ENCODE measurements around the gene ITPR2. TPM values are rescaled to one million over a fixed set of nuclear protein-coding genes. Genes with fewer than 3 reads are reported as not detected.

ITPR2 gene
- total RNA-seq, 1 donor from 2014 or later: 74.5 TPM

DNA sequence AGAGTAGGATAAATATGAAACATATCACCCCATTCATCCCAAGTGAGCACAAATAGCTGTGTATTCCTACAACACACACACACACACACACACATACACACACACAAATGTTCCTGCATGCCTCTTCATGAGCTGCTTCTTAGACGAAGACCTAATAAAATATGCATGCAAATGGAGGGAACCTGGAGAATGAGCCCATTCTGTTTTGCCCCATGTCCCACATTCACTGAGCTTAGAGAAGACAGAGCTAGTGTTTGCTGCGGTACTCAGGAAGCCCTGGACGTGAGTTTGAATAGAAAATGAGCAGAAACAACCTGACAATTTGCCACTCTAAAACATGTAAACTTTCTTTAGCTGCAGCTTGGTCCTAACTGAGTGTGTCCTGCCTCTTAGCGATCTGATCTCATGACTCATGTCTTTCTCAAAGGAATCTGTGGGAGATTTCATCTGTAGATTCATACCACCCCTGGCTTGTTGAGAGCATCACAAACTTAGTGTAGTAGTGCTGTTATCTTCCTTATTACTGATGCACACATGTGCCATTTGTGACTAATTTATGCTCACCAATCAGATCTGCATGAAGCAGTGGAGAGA, 86.8 kb downstream of the ITPR2 start:
- Mint-ChIP-seq H3K9me3 (no peaks in the 10 kb centered on the region), H3K4me3 (no peak overlapping the region), H3K36me3 (ENCODE audit: low read depth) (peaks cover 11% of the 10 kb centered on the region), H3K4me1 (peaks cover 51% of the 10 kb centered on the region), H3K27me3 (no peaks in the 10 kb centered on the region), H3K27ac (no peak overlapping the region)
- POLR2A ChIA-PET: interaction anchor here (0.7 to 0.8 kb wide), 2 partner anchors 191 to 314 kb away, joined by 4 to 6 read pairs; partner anchors contain the start of gene INTS13
- intact Hi-C loops (cut with micrococcal nuclease): loop anchor here (5.0 kb wide), 1 partner anchor 86 kb away; the partner anchor contains the start of gene ITPR2
- DNase-seq (no peak), ATAC-seq (ENCODE audit: low read depth) (no peak)
- TF ChIP-seq CTCF (IDR thresholded peaks at IDR 0.05): no peak
- CTCF ChIA-PET: no interaction called here

DNA sequence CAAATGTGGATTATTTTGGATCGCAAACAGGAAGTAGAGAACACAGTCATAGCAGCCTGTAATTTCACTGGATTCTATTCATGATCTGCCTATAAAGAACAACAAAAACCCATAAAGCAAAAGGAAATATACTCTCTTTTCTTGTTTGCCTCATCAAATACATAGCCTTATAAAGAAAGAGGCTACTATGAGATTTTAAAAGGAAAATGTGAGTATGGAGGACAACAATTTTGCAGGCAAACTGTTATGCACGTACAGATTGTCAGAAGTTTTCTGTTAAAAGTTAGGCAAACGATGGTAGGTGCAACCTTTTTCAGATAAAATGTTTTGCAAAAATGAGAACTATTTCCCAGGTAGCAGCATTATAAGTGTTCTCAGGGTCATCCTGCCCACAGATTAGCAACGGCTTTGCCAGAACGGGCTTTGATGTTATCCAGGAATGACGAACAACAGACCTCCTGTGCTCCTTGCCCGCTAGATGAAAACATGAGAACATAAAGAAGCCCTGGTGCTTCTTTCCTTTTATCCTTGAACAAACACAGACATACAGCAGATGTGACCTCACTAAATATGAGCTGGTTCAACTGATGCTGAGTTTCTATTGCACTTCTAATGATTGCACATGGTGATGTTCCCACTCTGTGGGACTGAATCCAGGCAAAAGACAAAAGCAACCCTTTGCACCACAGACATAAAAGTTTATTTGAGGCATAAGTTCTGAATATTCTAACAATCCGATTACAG, 88.1 kb downstream of the ITPR2 start:
- POLR2A ChIA-PET: no interaction called here
- CTCF ChIA-PET: no interaction called here
- H3K4me3 Mint-ChIP-seq: no peak overlapping the region

DNA sequence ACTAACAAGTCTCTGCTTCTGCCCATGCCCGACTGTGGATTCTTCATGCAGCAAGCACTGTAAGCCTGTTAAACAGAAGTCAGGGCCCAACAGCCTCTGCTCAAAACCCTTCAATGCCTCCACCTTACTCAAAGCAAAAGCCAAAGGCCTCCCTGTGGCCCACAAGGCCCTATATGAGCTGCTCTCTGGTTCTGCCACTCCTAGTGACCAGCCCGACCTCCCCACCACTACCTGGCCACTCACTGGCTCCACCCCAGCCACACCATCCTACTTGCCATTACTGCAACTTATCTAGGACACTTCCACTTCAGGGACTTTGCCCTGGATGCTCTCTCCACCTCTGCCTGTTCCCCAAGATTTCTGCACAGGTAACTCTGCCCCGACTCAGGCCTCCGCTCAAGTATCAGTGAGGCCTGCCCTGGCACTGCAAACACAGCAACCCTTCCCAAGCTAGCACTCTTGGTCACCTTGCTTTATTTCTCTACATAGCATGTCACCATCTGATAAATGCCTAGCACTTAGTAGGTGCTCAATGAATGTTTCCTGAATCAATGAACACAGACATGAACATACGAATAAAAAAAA, 88.9 kb downstream of the ITPR2 start:
- POLR2A ChIA-PET: no interaction called here
- CTCF ChIA-PET: no interaction called here
- Mint-ChIP-seq H3K4me3 (no peak overlapping the region), H3K27ac (peak overlapping the region; percentile 37), H3K9me3 (peaks cover 9% of the 10 kb centered on the region), H3K27me3 (no peaks in the 10 kb centered on the region), H3K36me3 (ENCODE audit: low read depth) (peaks cover 27% of the 10 kb centered on the region), H3K4me1 (peaks cover 31% of the 10 kb centered on the region)
- DNase-seq: no peak
- intact Hi-C loops (cut with micrococcal nuclease): no loop called here
- no peak for ATAC-seq (ENCODE audit: low read depth)
- no peak for TF ChIP-seq CTCF (IDR thresholded peaks at IDR 0.05)

More for the DNA sequence above, 88.1 kb downstream of the ITPR2 start:
- peaks cover 39% of the 10 kb centered on the region for H3K4me1 Mint-ChIP-seq
- H3K27me3 Mint-ChIP-seq: no peaks in the 10 kb centered on the region
- peaks cover 23% of the 10 kb centered on the region for H3K36me3 Mint-ChIP-seq (ENCODE audit: low read depth)
- TF ChIP-seq CTCF (IDR thresholded peaks at IDR 0.05): no peak
- no peak overlapping the region for H3K27ac Mint-ChIP-seq
- ATAC-seq (ENCODE audit: low read depth): no peak
- peaks cover 5% of the 10 kb centered on the region for H3K9me3 Mint-ChIP-seq
- no peak for DNase-seq
- intact Hi-C loops (cut with micrococcal nuclease): loop anchor here (5.0 kb wide), 1 partner anchor 87 kb away; the partner anchor contains the start of gene ITPR2

GRCh38 chr12:26741584-26742227, 91.3 kb downstream of the ITPR2 start:
- Mint-ChIP-seq H3K4me3 (no peak overlapping the region), H3K36me3 (ENCODE audit: low read depth) (peaks cover 32% of the 10 kb centered on the region), H3K27ac (no peak overlapping the region), H3K27me3 (no peaks in the 10 kb centered on the region), H3K9me3 (peaks cover 20% of the 10 kb centered on the region), H3K4me1 (peaks cover 26% of the 10 kb centered on the region)
- ATAC-seq (ENCODE audit: low read depth) (no peak), DNase-seq (no peak)
- TF ChIP-seq CTCF (IDR thresholded peaks at IDR 0.05): no peak
- CTCF ChIA-PET: no interaction called here
- POLR2A ChIA-PET: no interaction called here
- intact Hi-C loops (cut with micrococcal nuclease): no loop called here

- Mint-ChIP-seq H3K27ac (no peak overlapping the region), H3K9me3 (peaks cover 20% of the 10 kb centered on the region), H3K4me3 (no peak overlapping the region), H3K27me3 (no peaks in the 10 kb centered on the region), H3K36me3 (ENCODE audit: low read depth) (peaks cover 32% of the 10 kb centered on the region), H3K4me1 (peaks cover 22% of the 10 kb centered on the region)
- CTCF ChIA-PET: no interaction called here
- ATAC-seq (ENCODE audit: low read depth): no peak
- POLR2A ChIA-PET: interaction anchor here (0.6 kb wide), 1 partner anchor 71 kb away, joined by 4 read pairs; no protein-coding TSS in a partner anchor
- TF ChIP-seq CTCF (IDR thresholded peaks at IDR 0.05): no peak
- DNase-seq: no peak
- intact Hi-C loops (cut with micrococcal nuclease): no loop called here
Measured at GRCh38 chr12:26740991-26741390, 92.0 kb downstream of the ITPR2 start.

Data from activated B cell treated with CpG ODN at 0.5 μM for 24 hours (primary cell).